Keratinocyte (primary cell): ENCODE results near the gene ACAD11.

Experiments used
- EZH2 ChIP-seq: IDR thresholded peaks from one replicate; pipeline ENCODE4 v1.6.1; 2012; ENCODE audit warnings: inconsistent platforms, mild to moderate bottlenecking, low read length, moderate library complexity
- TF ChIP-seq, protein P1 (sequence below), 3 experiments: IDR thresholded peaks in 1 of 3; conservative IDR thresholded peaks in 1 of 3; optimal IDR thresholded peaks in 1 of 3; 2 replicates in 2 of 3; 3 replicates in 1 of 3; pipeline versions ENCODE3 to v1.5.1; 2011; ENCODE audit warnings: low read length in 3 of 3, mild to moderate bottlenecking in 3 of 3, moderate library complexity in 2 of 3, control low read depth in 1 of 3, inconsistent platforms in 1 of 3; ENCODE audit not compliant: insufficient read depth in 2 of 3; ENCODE audit errors: extremely low read depth in 1 of 3

DNA sequence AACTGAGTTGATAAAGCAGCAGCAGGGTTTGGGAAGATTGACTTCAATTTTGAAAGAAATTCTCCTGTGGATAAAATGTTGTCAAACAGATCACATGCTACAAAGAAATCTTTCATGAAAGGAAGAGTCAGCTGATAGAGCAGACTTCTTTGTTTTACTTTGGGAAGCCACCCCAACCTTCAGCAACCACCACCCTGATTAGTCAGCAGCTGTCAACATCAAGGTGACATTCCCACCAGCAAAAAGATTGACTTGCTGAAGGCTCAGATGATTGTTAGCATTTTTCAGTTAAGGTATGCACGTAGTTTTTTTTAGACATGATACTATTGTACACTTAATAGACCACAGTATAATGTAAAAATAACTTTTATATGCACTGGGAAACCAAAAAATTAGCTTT, 150.1 kb downstream of the ACAD11 start:
- TF ChIP-seq, protein P1, sequence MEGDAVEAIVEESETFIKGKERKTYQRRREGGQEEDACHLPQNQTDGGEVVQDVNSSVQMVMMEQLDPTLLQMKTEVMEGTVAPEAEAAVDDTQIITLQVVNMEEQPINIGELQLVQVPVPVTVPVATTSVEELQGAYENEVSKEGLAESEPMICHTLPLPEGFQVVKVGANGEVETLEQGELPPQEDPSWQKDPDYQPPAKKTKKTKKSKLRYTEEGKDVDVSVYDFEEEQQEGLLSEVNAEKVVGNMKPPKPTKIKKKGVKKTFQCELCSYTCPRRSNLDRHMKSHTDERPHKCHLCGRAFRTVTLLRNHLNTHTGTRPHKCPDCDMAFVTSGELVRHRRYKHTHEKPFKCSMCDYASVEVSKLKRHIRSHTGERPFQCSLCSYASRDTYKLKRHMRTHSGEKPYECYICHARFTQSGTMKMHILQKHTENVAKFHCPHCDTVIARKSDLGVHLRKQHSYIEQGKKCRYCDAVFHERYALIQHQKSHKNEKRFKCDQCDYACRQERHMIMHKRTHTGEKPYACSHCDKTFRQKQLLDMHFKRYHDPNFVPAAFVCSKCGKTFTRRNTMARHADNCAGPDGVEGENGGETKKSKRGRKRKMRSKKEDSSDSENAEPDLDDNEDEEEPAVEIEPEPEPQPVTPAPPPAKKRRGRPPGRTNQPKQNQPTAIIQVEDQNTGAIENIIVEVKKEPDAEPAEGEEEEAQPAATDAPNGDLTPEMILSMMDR (optimal IDR thresholded peaks at IDR 0.05 in 1 of 3, IDR thresholded peaks at IDR 0.05 in 1 of 3, conservative IDR thresholded peaks at IDR 0.05 in 1 of 3; ENCODE audit: extremely low read depth in 1 of 3, insufficient read depth in 2 of 3, low read length in 3 of 3), result no peak
- no peak for TF ChIP-seq EZH2
